Measurements from ENCODE around the gene TMEM232. TPM values are rescaled to one million over a fixed set of nuclear protein-coding genes. Genes with fewer than 3 reads are reported as not detected.

TMEM232 gene
- total RNA-seq, 1 experiment from 2014 or later = not detected

- DNase-seq (ENCODE audit: low read depth) = no peak
- in situ Hi-C loops (cut with HindIII; ENCODE audit: low pct_unique_long_range_greater_than_20kb, low sequenced_read_pairs) = no loop called here
Measured at GRCh38 chr5:110376281-110376951, 350.1 kb downstream of the TMEM232 start.

GRCh38 chr5:110371725-110372041 is 354.8 kb downstream of the TMEM232 start:
- in situ Hi-C loops (cut with HindIII; ENCODE audit: low pct_unique_long_range_greater_than_20kb, low sequenced_read_pairs) = no loop called here
- no peak for DNase-seq (ENCODE audit: low read depth)

- peak; percentile 70 for DNase-seq (ENCODE audit: low read depth)
- in situ Hi-C loops (cut with HindIII; ENCODE audit: low pct_unique_long_range_greater_than_20kb, low sequenced_read_pairs) = no loop called here
Measured at GRCh38 chr5:110371011-110371724, 355.3 kb downstream of the TMEM232 start.

Other genes starting within 250 kb of the TMEM232 start
- gene SLC25A46, start 12.3 kb upstream of the TMEM232 start, total RNA-seq (2014; rRNA removed; shearing (Covaris generic); ENCODE audit: low replicate concordance) = 24.0 and 30.4 TPM in 2 replicates